Measurements from ENCODE around the gene LCTL. TPM values are rescaled to one million over a fixed set of nuclear protein-coding genes. Genes with fewer than 3 reads are reported as not detected.

LCTL gene
- total RNA-seq, 1 donor from 2014 or later: not detected

GRCh38 chr15:66574596-66574950 is 8.8 kb upstream of the LCTL start:
- H3K27me3 Mint-ChIP-seq (ENCODE audit: unreplicated experiment): no peaks in the 10 kb centered on the region
- TF ChIP-seq CTCF (IDR thresholded peaks at IDR 0.05): no peak
- no peaks in the 10 kb centered on the region for H3K36me3 Mint-ChIP-seq (ENCODE audit: unreplicated experiment)
- H3K9me3 Mint-ChIP-seq (ENCODE audit: unreplicated experiment): no peaks in the 10 kb centered on the region
- no peaks in the 10 kb centered on the region for H3K4me1 Mint-ChIP-seq (ENCODE audit: unreplicated experiment)
- no peak overlapping the region for H3K27ac Mint-ChIP-seq (ENCODE audit: unreplicated experiment)
- H3K4me3 Mint-ChIP-seq (ENCODE audit: unreplicated experiment): no peak overlapping the region
- no peak for DNase-seq (ENCODE audit: extremely low spot score, unreplicated experiment)

- Mint-ChIP-seq H3K4me1 (ENCODE audit: unreplicated experiment) (no peaks in the 10 kb centered on the region), H3K9me3 (ENCODE audit: unreplicated experiment) (no peaks in the 10 kb centered on the region), H3K27ac (ENCODE audit: unreplicated experiment) (no peak overlapping the region), H3K36me3 (ENCODE audit: unreplicated experiment) (no peaks in the 10 kb centered on the region), H3K27me3 (ENCODE audit: unreplicated experiment) (no peaks in the 10 kb centered on the region), H3K4me3 (ENCODE audit: unreplicated experiment) (no peak overlapping the region)
- DNase-seq (ENCODE audit: extremely low spot score, unreplicated experiment): no peak
- no peak for TF ChIP-seq CTCF (IDR thresholded peaks at IDR 0.05)
These were observed 8.2 kb upstream of the LCTL start for GRCh38 chr15:66573719-66574595.

- H3K9me3 Mint-ChIP-seq (ENCODE audit: unreplicated experiment): no peaks in the 10 kb centered on the region
- TF ChIP-seq CTCF (IDR thresholded peaks at IDR 0.05): no peak
- no peaks in the 10 kb centered on the region for H3K4me1 Mint-ChIP-seq (ENCODE audit: unreplicated experiment)
- H3K27ac Mint-ChIP-seq (ENCODE audit: unreplicated experiment): no peak overlapping the region
- H3K36me3 Mint-ChIP-seq (ENCODE audit: unreplicated experiment): no peaks in the 10 kb centered on the region
- H3K27me3 Mint-ChIP-seq (ENCODE audit: unreplicated experiment): no peaks in the 10 kb centered on the region
- DNase-seq (ENCODE audit: extremely low spot score, unreplicated experiment): no peak
- H3K4me3 Mint-ChIP-seq (ENCODE audit: unreplicated experiment): no peak overlapping the region
These were observed 7.5 kb upstream of the LCTL start for GRCh38 chr15:66573348-66573718.

- DNase-seq (ENCODE audit: extremely low spot score, unreplicated experiment): no peak
- TF ChIP-seq CTCF (IDR thresholded peaks at IDR 0.05): no peak
- Mint-ChIP-seq H3K4me3 (ENCODE audit: unreplicated experiment) (no peak overlapping the region), H3K27me3 (ENCODE audit: unreplicated experiment) (no peaks in the 10 kb centered on the region), H3K36me3 (ENCODE audit: unreplicated experiment) (no peaks in the 10 kb centered on the region), H3K9me3 (ENCODE audit: unreplicated experiment) (no peaks in the 10 kb centered on the region), H3K27ac (ENCODE audit: unreplicated experiment) (no peak overlapping the region), H3K4me1 (ENCODE audit: unreplicated experiment) (peaks cover 2% of the 10 kb centered on the region)
These were observed 6.3 kb upstream of the LCTL start for GRCh38 chr15:66572146-66572545.

DNA sequence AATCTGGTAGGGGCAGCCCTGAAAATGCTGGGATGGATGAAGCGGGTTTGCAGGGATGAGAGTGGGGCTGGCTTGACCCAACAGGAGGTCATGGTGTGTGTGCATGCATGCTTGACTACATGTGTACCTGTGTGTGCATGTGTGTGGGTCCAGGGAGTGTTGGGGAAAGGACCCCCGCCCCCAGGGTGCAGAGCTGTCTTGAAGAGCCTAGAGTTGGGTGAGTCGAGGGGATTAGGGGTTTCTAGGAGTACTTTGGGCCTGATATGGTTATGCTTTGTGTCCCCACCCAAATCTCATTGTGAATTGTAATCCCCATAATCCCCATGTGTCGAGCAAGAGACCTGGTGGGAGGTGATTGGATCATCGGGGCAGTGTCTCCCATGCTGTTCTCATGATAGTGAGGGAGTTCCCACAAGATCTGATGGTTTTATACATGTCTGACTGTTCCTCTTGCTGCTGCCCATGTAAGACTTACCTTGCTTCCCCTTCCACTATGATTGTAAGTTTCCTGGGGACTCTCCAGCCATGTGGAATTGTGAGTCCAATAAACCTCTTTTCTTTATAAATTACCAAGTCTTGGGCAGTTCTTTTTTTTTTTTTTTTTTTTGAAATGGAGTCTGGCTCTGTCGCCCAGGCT is 5.2 kb upstream of the LCTL start:
- DNase-seq (ENCODE audit: extremely low spot score, unreplicated experiment): no peak
- TF ChIP-seq CTCF (IDR thresholded peaks at IDR 0.05): no peak
- no peaks in the 10 kb centered on the region for H3K36me3 Mint-ChIP-seq (ENCODE audit: unreplicated experiment)
- H3K4me1 Mint-ChIP-seq (ENCODE audit: unreplicated experiment): peaks cover 13% of the 10 kb centered on the region
- H3K9me3 Mint-ChIP-seq (ENCODE audit: unreplicated experiment): no peaks in the 10 kb centered on the region
- no peak overlapping the region for H3K27ac Mint-ChIP-seq (ENCODE audit: unreplicated experiment)
- H3K27me3 Mint-ChIP-seq (ENCODE audit: unreplicated experiment): no peaks in the 10 kb centered on the region
- H3K4me3 Mint-ChIP-seq (ENCODE audit: unreplicated experiment): no peak overlapping the region
